HepG2 (cell line): ENCODE measurements around the gene KLF6. TPM values are rescaled to one million over a fixed set of nuclear protein-coding genes. Genes with fewer than 3 reads are reported as not detected.
A peak's percentile ranks its signal among the peaks of the same experiment; 100 is the strongest.

Source experiments
- ATAC-seq: fragments of 200-7000 bp; cut with Tn5 transposase; 3 replicates; pipeline ENCODE4 v1.9.1; 2020; ENCODE audit warnings: mild to moderate bottlenecking, moderate library complexity
- BruUV-seq: library from RNA; stranded (reverse); fragments of 400-500 nt; replicated peaks from 2 replicates; lab custom pipeline; 2021; lab: Mats Ljungman, UMichigan
- CTCF ChIA-PET: fragments of 300-600 bp; formaldehyde crosslinking; extraction: SDS; loops from one replicate; lab custom pipeline; 2021; ENCODE audit warnings: low total read pairs, inconsistent platforms, low intra/inter-chr PET ratio; lab: Yijun Ruan, JAX
- POLR2A ChIA-PET: fragments of 350-600 bp; sonication (Branson Sonifier 250); formaldehyde crosslinking; loops from one replicate; lab custom pipeline; 2020; ENCODE audit warnings: antibody characterized with exemption, inconsistent platforms; lab: Yijun Ruan, JAX
- DNase-seq: peaks from one replicate; pipeline ENCODE4 v3.0.0-alpha.2; 2015; ENCODE audit warnings: low spot score
- FAIRE-seq: peaks from 3 replicates; lab custom pipeline; 2011; peaks lifted over from hg19 to GRCh38; lab: Jason Lieb, UNC
- H2AFZ ChIP-seq: one replicate; pipeline ENCODE4 v1.6.1; 2011; ENCODE audit warnings: low read length, inconsistent platforms
- H3K27ac ChIP-seq: fragments of 300-600 bp; 3 replicates; pipeline ENCODE4 v1.8.0; 2011; ENCODE audit warnings: mixed run types, mild to moderate bottlenecking, mixed read lengths, low read length, inconsistent platforms; ENCODE audit not compliant: insufficient read depth; ENCODE audit errors: extremely low read length
- H3K27me3 ChIP-seq, 2 experiments: fragments of 200-600 bp in 1 of 2; 2 replicates in 1 of 2; 3 replicates in 1 of 2; pipeline versions ENCODE4 v1.6.0 to v1.8.0; 2011; ENCODE audit warnings: low read length in 2 of 2, mild to moderate bottlenecking in 2 of 2, moderate library complexity in 2 of 2, inconsistent platforms in 1 of 2; ENCODE audit not compliant: insufficient read depth in 2 of 2, control insufficient read depth in 1 of 2
- H3K36me3 ChIP-seq, 2 experiments: fragments of 200-600 bp in 1 of 2; replicated peaks in 1 of 2; 2 replicates in 1 of 2; 3 replicates in 1 of 2; pipeline versions ENCODE4 v1.5.1 to v1.8.0; 2011; ENCODE audit warnings: low read length in 2 of 2, inconsistent platforms in 1 of 2; ENCODE audit not compliant: insufficient read depth in 2 of 2, control insufficient read depth in 1 of 2
- H3K4me1 ChIP-seq: 2 replicates; pipeline ENCODE4 v1.5.1; 2012; ENCODE audit warnings: low read length, inconsistent platforms; ENCODE audit not compliant: insufficient read depth
- H3K4me2 ChIP-seq: 2 replicates; pipeline ENCODE4 v1.6.0; 2011; ENCODE audit warnings: low read depth, low read length, inconsistent platforms
- H3K4me3 ChIP-seq, 3 experiments: fragments of 200-600 bp in 1 of 3; sonication (generic), shearing (Covaris generic) in 1 of 3; replicated peaks in 1 of 3; 2 replicates each; pipeline ENCODE4 v1.5.1; 2011 to 2016; ENCODE audit warnings: low read length in 3 of 3, inconsistent platforms in 2 of 3, low read depth in 2 of 3, mild to moderate bottlenecking in 2 of 3, control low read depth in 1 of 3, mixed read lengths in 1 of 3; ENCODE audit not compliant: insufficient read depth in 1 of 3
- H3K79me2 ChIP-seq: one replicate; pipeline ENCODE4 v1.6.1; 2011; ENCODE audit warnings: low read length, inconsistent platforms; ENCODE audit not compliant: insufficient read depth
- H3K9ac ChIP-seq: 2 replicates; pipeline ENCODE4 v1.6.0; 2011; ENCODE audit warnings: mild to moderate bottlenecking, low read depth, low read length, inconsistent platforms; ENCODE audit not compliant: insufficient read depth
- H3K9me3 ChIP-seq: 2 replicates; pipeline ENCODE4 v1.5.1; 2012; ENCODE audit warnings: mild to moderate bottlenecking, low read length
- H4K20me1 ChIP-seq: 2 replicates; pipeline ENCODE4 v1.6.0; 2011; ENCODE audit warnings: inconsistent platforms, mild to moderate bottlenecking, low read length, moderate library complexity; ENCODE audit not compliant: insufficient read depth
- HNRNPK ChIP-seq: fragments of 200-400 bp; formaldehyde crosslinking; IDR thresholded peaks from 2 replicates; pipeline ENCODE4 v1.6.1; 2018; ENCODE audit warnings: low read length, low read depth, moderate library complexity, mild to moderate bottlenecking; ENCODE audit not compliant: poor library complexity, severe bottlenecking
- PHB2 ChIP-seq: fragments of 450-650 bp; IDR thresholded peaks from 2 replicates; pipeline ENCODE4 v1.6.1; 2018; ENCODE audit not compliant: partially characterized antibody
- RFX5 ChIP-seq: IDR thresholded peaks from 2 replicates; pipeline ENCODE4 v1.6.1; 2011; ENCODE audit warnings: low read depth, low read length, improper control_type of control experiment
- SATB2 ChIP-seq: sonication (generic); formaldehyde crosslinking; IDR thresholded peaks from 2 replicates; pipeline ENCODE4 v1.5.0; 2020; ENCODE audit warnings: missing genetic modification reagents
- UBTF ChIP-seq: sonication (generic); formaldehyde crosslinking; IDR thresholded peaks from 2 replicates; pipeline ENCODE4 v1.4.0; 2020; ENCODE audit warnings: mild to moderate bottlenecking, missing genetic modification reagents
- ZHX2 ChIP-seq, 2 experiments: sonication (generic) in 1 of 2; formaldehyde crosslinking in 1 of 2; IDR thresholded peaks; 2 replicates each; pipeline versions ENCODE4 v1.6.1 to v1.9.0; 2014 to 2022; ENCODE audit warnings: antibody characterized with exemption in 1 of 2, borderline replicate concordance in 1 of 2, inconsistent platforms in 1 of 2, low read depth in 1 of 2, missing genetic modification reagents in 1 of 2
- ZNF230 ChIP-seq: sonication (generic); formaldehyde crosslinking; IDR thresholded peaks from 2 replicates; pipeline ENCODE4 v1.4.0; 2020; ENCODE audit warnings: mild to moderate bottlenecking, missing genetic modification reagents
- ZNF263 ChIP-seq: sonication (generic); formaldehyde crosslinking; IDR thresholded peaks from 2 replicates; pipeline ENCODE4 v1.4.0; 2020; ENCODE audit warnings: missing genetic modification reagents
- ZNF275 ChIP-seq: sonication (generic); formaldehyde crosslinking; IDR thresholded peaks from 2 replicates; pipeline ENCODE4 v1.8.0; 2022; ENCODE audit warnings: missing genetic modification reagents, mild to moderate bottlenecking, inconsistent platforms, borderline replicate concordance
- ZNF446 ChIP-seq: sonication (generic); formaldehyde crosslinking; IDR thresholded peaks from 2 replicates; pipeline ENCODE4 v1.5.0; 2020; ENCODE audit warnings: mild to moderate bottlenecking, missing genetic modification reagents
- ZNF629 ChIP-seq: sonication (generic); formaldehyde crosslinking; conservative IDR thresholded peaks from 2 replicates; pipeline ENCODE4 v1.5.0; 2020; ENCODE audit warnings: missing genetic modification reagents
- WGBS: methylation state at CpG from one replicate; pipeline ENCODE4 v1.1.6; 2017; ENCODE audit warnings: low lambda C conversion rate; 5-methylcytosine and 5-hydroxymethylcytosine counted together
- in situ Hi-C: cut with HindIII; loops from 2 replicates; pipeline ENCODE4 v1.10.0; 2017; ENCODE audit warnings: low pct_unique_long_range_greater_than_20kb; ENCODE audit not compliant: extremely low pct_ligation_motif_present
- intact Hi-C: fragments of 100-400 bp; cut with micrococcal nuclease; formaldehyde crosslinking; loops from one replicate; pipeline ENCODE4 v1.10.0; 2022; ENCODE audit not compliant: unreplicated experiment
- polyA plus RNA-seq, 8 experiments: library from polyadenylated mRNA; depleted of rRNA in 3 of 8; stranded (reverse) in 7 of 8; unstranded in 1 of 8; fragments of >200 nt; fragmentation: Illumina TruSeq in 4 of 8; extraction: Trizol in 4 of 8; gene quantifications; 2 replicates each; pipeline versions ENCODE4 v1.2.1 to v1.2.3, GENCODE V29; 2011 to 2016; ENCODE audit warnings: low read depth in 4 of 8, missing spikeins in 1 of 8, mixed read lengths in 1 of 8; ENCODE audit not compliant: insufficient read depth in 1 of 8
- total RNA-seq, 5 experiments: library from RNA; depleted of rRNA; stranded (reverse); fragments of >200 nt; fragmentation: Illumina TruSeq; extraction: Trizol; gene quantifications; 2 replicates each; pipeline ENCODE4 v1.2.3, GENCODE V29; 2016; ENCODE audit warnings: low read depth in 1 of 5

Gene KLF6
- total and polyA plus RNA-seq, 2 of the 13 experiments (the other 11 are each of a cell fraction or from before 2014, with no cell fraction given), result 27.0 to 71.9 TPM

GRCh38 chr10:3785851-3786271 lies 852 bp upstream of the KLF6 start (continued):
- TF ChIP-seq ZNF275 (CRISPR knock-in tag), result no peak
- TF ChIP-seq PHB2, result no peak

GRCh38 chr10:3785251-3785850 lies 342 bp upstream of the KLF6 start:
- no CpG with 5 or more reads among the region's 76 CpGs for WGBS
- peak; percentile 68 for FAIRE-seq
- Histone ChIP-seq H3K9ac (peak overlapping the region; percentile 99), H4K20me1 (peaks cover 37% of the 10 kb centered on the region), H3K9me3 (no peaks in the 10 kb centered on the region), H3K36me3 (peaks cover 8 to 23% of the 10 kb centered on the region in 2 experiments), H3K4me1 (peaks cover 51% of the 10 kb centered on the region), H3K27me3 (no peaks in the 10 kb centered on the region; a peak in 1 of 5 replicates), H3K79me2 (peaks cover 46% of the 10 kb centered on the region), H3K27ac (peak overlapping the region; percentile 99), H3K4me3 (peak overlapping the region; percentile 69 to 98 (median 96)), H2AFZ (no peak overlapping the region), H3K4me2 (peak overlapping the region; percentile 95)
- intact Hi-C loops (loop anchor here (5.0 kb wide), 1 partner anchor 122 kb away; no protein-coding TSS in a partner anchor), in situ Hi-C loops (loop anchor here (5.0 kb wide), 1 partner anchor 67 kb away; no protein-coding TSS in a partner anchor)
- no TSS peak for BruUV-seq
- ChIA-PET POLR2A (interaction anchor here (0.6 to 5.5 kb wide), 49 partner anchors 8 to 981 kb away, joined by 3 to 217 read pairs (median 5); partner anchors contain the start of gene PITRM1), CTCF (no interaction called here)
- DNase-seq, result peak; percentile 95
- peak; percentile 75 for ATAC-seq
- peak; percentile 79; the same call in 1 of the 2 replicates for TF ChIP-seq UBTF (CRISPR knock-in tag)
- 0 out of 2 replicates have a peak, but pooled peaks have one; percentile 24 for TF ChIP-seq ZNF629
- 0 out of 2 replicates have a peak, but pooled peaks have one; percentile 17 for TF ChIP-seq SATB2 (CRISPR knock-in tag)
- peak; percentile 68 for TF ChIP-seq ZNF230 (CRISPR knock-in tag)
- TF ChIP-seq RFX5, result peak; percentile 57; the same call in 1 of the 2 replicates
- TF ChIP-seq ZHX2 (IDR thresholded peaks at IDR 0.05; ENCODE audit: low read depth), result no peak
- TF ChIP-seq ZHX2 (CRISPR knock-in tag; IDR thresholded peaks at IDR 0.05; ENCODE audit: borderline replicate concordance), result peak; percentile 61; the same call in 1 of the 2 replicates
- TF ChIP-seq ZNF263 (CRISPR knock-in tag), result peak; percentile 67
- peak; percentile 70; the same call in 1 of the 2 replicates for TF ChIP-seq ZNF446 (CRISPR knock-in tag)
- TF ChIP-seq HNRNPK, result peak; percentile 92
